GM19438 (cell line): ENCODE measurements around the gene B3GAT1.

Experiments
- ATAC-seq: cut with Tn5 transposase; IDR thresholded peaks from one replicate; pipeline ENCODE4 v1.9.1; 2021; ENCODE audit warnings: low read depth; ENCODE audit not compliant: unreplicated experiment

B3GAT1 gene

GRCh38 chr11:134342572-134343340, 69.3 kb downstream of the B3GAT1 start:
- ATAC-seq = no peak

DNA sequence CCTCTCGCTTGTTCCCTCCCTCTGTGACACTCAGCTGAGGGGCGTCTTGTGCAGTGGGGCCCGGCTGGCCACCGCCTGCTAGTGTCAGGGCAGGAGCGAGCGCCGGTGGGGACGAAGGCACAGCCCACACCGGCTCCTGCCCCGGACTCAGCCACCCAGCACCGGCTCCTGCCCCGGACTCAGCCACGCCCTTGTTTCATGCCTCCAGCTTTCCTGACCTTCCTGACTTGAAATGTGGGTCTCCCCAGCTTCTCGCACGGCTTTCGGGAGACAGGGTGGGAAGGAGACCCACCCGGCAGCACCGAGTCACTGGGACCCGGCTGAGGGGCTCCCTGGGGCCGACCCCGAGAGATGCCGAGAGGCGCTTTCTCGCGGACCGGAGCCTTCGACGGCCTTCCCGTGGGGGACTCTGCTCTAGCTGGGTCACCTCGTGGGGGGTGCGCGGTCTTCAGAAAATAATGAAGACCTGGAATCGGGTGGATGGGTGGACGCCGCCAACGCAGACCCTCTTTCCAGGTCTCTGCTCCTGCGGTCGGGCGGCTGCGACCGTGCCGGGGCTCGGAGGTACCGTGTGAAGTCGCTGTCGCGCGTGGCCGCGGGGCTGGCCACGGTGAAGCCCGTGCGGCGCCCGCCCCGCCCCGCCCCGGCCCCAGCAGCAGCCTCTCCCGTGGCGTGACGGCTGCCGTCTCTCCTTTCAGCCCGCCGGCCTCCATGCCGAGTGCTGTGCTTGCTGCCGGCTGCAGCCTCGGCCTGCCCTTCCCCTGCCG, 70.1 kb downstream of the B3GAT1 start:
- ATAC-seq = no peak

GRCh38 chr11:134340354-134340964, 71.6 kb downstream of the B3GAT1 start:
- no peak for ATAC-seq

GRCh38 chr11:134339756-134340155, 72.3 kb downstream of the B3GAT1 start:
- no peak for ATAC-seq

DNA sequence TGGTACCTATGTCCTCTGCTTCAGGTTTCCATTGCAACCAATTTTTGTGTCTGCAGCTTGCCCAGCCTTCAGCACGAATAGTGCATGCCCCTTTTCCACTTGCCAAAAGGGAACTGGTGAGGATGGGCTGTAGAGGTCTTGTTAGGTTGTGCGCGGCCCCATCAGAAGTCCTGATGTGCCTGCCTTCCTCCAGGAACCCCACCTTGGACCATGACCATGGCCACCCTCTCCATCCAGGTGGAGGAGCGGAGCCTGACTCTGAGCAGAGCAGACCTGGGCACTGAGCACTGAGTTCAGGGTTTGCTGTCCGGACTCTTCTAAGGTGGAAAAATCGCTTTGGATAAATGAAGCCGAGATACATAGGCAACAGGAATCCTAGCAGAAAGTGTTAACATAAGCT, 73.4 kb downstream of the B3GAT1 start:
- no peak for ATAC-seq

GRCh38 chr11:134338068-134338467, 74.0 kb downstream of the B3GAT1 start:
- ATAC-seq = no peak

DNA sequence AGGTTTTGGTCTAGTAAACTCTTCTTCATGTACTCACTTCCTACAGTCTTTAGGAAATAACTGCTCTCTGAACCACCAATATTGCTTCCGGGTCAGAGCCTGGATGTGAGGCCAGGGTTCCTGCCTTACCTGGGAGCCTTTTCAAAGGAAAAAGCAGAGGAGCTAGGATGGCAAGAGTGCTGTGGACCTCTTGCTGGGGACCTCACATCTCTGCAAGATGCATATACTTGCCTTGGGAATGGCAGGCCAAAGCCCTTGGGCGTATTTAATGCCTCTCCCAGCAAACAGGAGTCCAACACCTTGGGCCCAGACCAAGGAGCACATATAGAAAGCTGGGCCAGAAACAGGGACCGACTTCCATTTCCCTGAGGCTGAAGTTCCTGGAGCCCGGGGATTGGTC, 75.0 kb downstream of the B3GAT1 start:
- ATAC-seq = no peak

- ATAC-seq = no peak
These were observed 77.1 kb downstream of the B3GAT1 start for GRCh38 chr11:134334796-134335571.

DNA sequence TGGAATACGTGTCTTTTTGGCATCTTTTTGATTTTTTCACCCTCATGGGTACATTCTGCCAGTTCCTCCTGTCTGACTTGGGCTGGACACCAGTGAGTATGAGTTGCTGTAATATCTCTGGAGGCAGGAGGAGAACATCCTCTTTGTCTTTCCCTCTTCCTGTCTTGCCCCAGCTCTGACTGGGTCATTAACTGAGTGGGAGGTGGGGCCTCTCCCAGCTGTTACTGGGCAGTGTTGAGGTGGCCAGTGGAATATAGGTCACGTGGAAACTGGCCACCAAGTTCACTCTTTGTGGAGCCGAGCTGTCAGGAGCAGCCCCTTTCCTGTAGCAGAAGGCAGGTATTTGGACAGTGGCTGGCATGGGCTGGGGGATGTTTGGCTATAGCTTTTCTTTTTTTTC, 78.1 kb downstream of the B3GAT1 start:
- no peak for ATAC-seq

DNA sequence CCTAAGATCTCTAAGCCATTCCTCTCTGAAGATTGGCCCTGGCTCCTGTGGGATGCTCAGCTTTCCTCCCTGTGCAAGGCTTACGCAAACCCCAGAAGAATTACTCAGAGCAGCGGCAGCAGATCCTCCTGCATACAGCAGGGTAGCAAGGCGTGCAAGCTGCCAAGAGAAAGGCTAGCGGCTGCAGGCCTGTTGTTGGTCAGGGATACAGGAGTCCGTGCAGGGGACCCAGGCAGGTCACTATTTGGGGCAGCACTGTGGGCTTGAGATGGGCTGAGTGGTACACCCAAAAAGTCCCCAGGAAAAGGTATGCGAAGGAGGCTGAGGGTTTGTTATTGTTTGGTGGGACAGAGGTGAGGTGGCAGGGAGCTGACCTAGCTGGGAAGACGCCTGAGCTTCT, 78.7 kb downstream of the B3GAT1 start:
- ATAC-seq = no peak

DNA sequence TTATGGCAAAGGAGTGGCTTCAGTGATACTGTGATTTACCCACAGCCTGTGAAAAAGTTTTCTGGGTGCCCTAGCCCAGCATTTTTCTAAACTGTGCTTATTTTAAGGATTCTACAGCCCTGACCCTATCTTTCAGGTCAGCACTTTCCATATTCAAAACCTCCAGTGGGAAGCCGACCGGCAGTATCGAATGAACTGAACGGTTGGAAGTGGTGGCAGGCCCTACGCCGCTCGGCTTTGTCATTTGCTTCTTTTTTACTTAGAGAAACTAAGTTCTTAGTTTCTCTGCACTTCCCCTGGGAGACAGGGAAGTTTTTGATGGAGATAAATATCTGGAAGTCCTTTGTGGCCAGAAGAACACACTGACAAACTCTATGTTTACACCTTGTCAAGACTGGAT, 79.3 kb downstream of the B3GAT1 start:
- no peak for ATAC-seq

DNA sequence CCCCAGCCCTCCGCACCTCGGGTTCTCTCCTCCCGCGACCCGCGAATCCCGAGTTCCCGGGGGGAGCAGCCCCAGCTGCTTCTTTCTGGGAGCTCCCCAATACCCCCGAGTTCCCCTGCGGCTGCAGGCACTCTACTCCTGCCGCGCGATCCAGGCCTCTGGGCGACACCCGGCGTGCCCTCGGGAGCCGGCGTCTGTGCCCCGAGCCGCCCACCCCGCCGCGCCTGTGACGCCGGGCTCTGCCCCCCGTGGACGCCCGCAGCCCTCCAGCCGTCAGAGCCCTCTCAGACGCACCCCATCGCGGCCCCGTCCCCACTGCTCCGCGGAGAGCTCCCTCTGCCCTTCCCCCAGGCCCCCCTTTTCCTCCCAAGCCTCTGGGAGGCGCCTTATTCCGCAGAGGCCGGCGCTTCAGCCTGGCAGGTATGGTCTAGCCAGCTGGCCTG, 79.8 kb downstream of the B3GAT1 start:
- no peak for ATAC-seq

GRCh38 chr11:134331354-134332188, 80.5 kb downstream of the B3GAT1 start, which contains the start of gene GLB1L2:
TSS of gene GLB1L2 (plus strand) at chr11:134331988. CDS start at chr11:134332062, 74 bp downstream.
- ATAC-seq = peak; percentile 74

DNA sequence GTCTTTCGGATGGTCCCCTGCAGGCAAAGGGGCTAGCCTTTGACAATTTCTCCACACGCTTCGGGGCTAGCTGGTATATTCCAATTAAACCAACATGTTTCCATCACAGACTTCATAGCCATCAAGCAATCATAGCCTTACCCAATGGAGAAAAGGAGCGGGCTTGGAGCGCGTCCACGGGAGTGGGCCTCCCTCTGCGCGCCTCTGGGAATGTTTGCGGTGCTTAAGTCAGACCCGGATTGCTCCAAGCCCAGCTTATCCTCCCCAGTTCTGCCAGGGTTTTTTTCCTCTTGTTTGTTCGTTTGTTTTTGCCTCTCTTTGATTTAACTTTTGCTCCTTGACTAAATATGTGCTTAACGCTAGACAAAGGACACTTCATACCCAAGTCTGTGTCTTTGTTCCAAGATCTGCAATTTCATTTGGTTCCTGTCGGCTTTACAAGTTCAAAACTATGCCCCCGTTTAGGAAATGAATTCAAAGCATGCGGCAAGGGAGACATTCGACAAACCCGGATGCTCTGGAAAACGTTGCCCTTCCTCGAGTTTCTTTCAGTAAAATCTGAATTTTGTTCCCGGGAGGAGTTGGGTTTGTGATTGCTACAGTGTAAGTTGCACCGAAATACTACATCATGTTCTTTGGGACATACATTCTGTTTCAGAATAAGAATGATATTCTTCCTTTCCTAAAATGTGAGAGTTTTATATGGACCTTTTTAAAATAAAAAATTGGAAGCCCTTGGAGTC, 81.3 kb downstream of the B3GAT1 start:
- no peak for ATAC-seq
